Femur (tissue), 1 donor: ENCODE results near the gene SBF2.

Experiments used
- DNase-seq: peaks from one replicate; pipeline ENCODE4 v3.0.0-alpha.2; 2017

The SBF2 gene

DNA sequence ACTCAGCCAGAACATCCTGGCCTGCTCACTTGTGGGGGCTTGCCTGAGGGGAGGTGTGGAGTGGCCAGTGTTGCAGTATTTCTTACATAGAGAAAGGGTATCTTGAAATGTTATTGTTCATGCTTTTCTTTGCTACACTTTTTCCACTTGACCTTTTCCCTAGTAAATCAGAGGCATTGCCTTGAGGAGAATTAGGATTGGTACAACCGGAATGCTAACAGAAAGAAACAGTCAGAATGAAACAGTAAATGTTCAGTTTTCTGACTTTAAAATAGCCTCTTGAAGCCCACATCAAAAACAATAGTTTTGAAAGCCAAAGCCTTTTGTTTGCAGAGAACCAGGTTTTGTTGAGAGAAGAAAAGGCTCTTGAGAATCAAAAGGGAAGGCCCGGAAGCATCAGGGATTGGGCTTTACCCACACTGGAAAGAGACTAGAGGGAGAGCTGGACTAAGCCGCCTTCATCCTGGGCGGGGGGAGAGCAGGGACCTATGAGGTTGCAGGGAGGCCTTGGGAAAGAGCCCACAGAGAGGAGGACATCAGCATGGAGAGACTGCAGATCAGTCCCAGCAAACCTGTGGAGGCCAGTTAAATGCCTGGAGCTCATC is 23.2 kb upstream of the SBF2 start:
- DNase-seq, result no peak

DNA sequence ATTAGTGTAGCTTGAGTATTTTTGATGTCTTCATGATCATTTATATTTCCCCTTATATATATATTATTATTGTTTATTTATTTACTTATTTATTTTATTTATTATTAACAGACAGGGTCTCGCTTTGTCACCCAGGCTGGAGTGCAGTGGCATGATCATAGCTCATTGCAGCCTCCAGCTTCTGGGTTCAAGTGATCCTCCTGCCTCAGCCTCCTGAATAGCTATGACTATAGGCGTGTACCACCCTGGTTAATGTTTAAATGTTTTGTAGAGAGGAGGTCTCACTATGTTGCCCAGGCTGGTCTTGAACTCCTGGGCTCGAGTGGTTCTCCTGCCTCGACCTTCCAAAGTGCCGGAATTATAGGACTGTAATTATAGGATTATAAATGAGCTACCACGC is 21.1 kb upstream of the SBF2 start:
- peak; percentile 0 for DNase-seq

DNA sequence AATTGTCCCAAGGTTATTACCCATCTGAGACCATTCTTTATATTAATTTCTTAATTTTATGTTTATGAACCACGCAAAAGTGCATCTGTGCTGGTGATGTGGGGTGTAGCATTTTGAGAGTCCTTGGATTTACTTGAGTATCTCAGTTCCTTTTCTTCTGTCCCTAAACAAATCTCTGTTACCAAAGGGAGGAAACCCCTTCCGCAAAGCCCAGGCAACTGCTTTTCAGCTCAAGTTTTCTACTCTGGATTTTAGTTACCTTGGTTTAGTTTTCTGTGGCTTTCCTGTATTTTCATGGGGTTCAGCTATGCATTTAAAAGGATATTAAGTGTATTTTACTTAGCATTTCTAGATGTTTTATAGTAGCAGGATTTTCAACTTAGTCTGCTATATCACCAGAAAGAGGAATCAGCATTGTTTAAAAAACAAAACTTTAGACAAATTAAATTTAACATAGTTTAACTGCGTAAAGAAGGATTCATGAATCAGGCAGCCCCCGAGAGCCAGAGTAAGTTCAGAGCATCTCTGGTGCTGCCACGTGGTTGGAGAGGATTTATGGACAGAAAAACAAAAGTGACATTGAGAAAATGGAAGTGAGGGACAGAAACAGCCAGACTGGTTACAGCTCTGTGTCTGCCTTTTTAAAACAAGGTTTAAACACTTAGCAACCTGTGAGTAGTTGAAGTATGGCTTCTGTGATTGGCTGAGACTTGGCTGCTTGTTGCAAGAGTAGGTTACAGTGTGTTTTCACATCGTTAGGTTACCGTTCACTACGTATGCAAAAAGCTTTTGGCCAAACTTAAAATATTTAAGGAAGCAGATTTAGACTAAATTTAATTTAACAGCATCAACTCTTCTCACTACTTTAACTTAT is 20.4 kb upstream of the SBF2 start:
- DNase-seq, result no peak

DNA sequence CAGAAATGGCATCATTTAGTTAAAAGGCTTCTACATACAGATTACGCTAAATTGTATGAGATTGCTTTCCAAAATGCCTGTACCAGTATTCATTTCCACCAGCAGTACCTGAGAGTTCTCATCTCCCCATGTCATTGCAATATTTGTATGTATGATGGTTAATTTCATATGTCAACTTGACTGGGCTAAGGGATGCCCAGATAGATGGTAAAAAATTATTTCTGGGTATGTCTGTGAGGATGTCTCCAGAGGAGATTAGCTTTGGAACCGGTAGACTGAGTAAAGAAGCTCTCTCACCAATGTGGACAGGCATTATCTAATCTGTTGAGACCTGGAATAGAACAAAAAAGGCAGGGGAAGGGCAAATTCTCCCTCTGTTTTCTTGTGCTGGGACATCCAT is 17.8 kb upstream of the SBF2 start:
- no peak for DNase-seq

DNA sequence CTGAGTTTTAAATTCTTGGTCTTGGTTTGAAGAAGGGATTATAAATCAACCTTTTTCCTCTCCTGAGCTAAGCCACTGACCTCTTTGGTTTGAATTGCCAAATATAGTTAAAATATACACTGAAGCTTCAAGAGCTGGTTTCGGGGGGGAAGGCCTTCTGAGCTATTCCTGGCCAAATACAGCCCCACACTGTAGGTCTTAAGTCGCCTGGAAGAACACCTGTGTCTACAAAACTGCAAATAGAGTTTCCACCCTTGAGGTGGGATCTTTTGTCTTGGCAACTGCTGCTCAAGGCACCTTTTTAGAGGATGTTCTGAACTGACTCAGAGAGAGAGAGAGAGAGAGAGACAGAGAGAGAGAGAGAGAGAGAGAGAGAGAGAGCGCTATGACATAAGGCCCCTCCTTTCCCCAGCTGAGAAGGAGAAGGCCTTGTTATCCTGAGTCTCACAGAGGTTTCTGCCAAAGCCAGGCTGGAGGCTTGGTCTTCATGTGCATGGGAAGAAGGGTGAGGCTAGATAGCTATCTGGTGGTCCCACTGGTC is 16.4 kb upstream of the SBF2 start:
- DNase-seq, result peak; percentile 62

DNA sequence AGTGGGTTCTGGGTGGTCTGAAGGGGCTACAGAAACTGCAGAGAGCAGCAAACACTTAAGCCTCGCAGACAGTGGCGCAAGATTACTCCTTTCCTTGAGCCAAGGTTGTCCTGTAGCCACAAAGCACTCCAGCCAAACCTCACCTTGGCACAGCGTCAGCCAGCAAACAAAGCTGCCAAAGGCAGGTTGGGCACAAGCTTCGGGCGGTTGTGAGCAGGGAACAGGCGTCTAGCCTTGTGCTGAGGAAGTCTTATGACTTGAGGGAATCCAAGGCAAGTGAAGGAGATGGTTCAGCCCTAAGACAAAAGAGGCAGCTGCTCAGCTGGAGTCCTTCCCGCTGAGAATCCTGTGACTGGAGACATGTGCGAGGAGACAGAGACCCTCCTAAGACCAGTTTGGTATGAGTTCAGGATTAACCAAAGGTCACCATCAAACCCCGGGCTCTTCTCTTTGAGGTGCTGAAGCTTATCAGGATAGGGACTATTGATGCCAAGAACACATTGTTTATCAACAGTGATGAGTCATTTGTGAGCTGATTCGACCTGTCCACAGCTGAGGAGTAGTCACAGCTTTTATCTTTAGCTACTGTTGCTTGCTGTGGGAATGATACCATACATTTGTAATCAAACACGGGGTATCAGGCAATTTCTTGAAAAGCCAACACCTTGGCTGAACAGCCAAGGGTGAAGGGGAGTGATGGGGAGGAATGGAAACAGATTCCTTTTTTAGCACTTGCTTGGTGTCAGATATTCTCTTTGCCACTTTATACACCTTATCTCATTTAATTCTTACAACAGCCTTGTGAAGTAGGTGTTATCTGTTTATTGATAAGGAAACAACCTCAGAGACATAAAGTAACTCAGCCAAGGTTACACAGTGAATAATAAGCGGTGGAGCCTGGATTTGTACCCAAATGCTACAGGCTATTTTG is 15.4 kb upstream of the SBF2 start:
- peak; percentile 79 for DNase-seq

DNA sequence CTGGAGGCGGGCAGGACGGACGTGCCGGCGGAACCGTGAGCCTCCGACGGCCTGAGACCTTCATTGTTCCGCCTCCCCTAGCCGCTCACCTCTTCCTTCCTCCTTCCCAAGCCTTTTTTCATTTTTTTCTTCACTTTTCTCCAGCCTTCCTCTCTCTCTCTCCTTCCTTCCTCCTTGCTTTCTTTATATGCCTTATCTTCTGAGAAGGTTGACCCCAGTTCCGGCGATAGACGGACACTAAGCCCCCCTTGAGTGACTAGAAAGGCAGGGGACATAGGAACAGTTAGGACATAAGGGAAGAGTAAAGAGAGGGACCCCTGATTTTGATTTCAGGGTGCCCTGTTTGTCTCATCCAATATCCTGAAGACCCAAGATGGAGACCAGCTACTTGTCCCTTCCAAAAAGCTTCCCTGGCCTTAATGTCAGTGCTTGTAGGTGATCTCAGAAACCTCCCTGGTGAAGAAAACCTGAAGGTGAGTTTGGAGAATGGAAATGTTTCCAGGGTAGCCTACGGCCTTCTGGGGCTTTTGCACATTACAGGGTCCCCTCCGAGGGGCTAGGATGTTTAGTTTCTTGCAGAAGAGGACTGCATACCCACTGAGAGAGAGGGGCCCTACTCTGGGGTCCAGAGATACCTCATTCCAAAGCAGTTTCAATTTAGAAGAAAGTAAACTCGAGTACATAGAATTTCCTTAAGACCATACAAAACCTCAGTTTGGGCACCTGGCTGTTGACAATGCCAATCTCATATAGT is 14.4 kb upstream of the SBF2 start:
- no peak for DNase-seq

DNA sequence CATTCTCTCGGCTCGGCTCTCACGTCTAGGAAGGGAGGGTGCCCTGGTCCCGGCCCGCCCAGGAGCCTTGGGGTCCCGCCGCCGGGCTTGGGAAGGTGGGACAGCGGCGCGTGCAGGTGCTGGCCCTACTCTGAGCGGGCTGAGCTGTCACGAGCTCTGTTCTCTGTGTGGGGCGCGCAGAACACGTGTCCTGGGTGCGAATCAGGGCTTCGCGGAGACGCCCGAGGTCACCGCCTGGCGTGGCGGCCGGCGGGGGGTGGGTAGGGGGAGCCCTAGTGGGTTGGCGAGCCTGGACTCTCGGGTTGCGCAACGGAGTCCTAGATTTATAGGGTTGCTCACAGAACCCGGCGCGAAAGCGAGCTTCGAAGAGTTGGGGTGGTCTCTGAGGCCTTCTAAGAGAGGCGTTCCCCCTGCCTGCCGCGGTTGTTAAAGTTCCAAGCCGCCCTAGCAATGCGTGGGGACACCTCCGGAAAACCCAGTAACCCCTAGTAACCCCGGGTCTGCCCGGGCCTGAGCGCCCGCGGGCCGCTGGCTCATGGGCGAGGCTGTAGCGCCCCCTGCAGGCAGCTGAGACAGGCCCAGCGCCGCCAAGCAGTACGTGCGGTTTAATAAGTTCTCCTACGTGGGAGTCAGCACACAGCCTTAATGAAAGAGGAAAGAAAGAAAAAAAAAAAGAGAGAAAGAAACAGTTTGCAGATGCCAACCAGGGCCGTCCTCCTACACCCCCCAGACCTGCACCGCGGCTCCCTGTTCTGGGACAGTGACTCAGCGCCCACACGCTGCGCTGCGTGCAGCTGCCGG is 13.6 kb upstream of the SBF2 start:
- peak; percentile 88 for DNase-seq

DNA sequence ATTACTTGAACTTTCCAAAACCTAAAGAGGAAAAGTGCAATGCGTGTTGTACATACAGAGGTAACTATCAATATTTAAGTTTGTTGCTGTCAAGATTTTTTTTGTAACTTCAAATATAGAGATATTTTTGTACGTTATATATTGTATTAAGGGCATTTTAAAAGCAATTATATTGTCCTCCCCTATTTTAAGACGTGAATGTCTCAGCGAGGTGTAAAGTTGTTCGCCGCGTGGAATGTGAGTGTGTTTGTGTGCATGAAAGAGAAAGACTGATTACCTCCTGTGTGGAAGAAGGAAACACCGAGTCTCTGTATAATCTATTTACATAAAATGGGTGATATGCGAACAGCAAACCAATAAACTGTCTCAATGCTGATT is 13.0 kb upstream of the SBF2 start:
- no peak for DNase-seq

DNA sequence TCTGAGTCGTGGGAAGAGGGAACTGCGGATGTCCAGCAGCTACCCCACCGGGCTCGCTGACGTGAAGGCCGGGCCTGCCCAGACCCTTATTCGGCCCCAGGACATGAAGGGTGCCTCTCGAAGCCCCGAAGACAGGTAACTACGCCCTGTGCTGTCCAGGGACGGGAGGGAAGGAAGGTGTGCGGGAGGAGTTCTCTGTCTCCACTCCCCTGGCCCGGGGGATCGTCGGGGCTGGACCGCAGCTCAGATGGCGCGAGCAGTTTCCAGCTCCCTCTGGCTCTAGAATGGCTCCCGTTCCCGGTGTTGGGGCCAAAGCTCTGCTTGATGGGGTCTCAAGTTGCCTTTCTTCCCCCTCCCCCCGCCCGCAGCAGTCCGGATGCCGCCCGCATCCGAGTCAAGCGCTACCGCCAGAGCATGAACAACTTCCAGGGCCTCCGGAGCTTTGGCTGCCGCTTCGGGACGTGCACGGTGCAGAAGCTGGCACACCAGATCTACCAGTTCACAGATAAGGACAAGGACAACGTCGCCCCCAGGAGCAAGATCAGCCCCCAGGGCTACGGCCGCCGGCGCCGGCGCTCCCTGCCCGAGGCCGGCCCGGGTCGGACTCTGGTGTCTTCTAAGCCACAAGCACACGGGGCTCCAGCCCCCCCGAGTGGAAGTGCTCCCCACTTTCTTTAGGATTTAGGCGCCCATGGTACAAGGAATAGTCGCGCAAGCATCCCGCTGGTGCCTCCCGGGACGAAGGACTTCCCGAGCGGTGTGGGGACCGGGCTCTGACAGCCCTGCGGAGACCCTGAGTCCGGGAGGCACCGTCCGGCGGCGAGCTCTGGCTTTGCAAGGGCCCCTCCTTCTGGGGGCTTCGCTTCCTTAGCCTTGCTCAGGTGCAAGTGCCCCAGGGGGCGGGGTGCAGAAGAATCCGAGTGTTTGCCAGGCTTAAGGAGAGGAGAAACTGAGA is 12.2 kb upstream of the SBF2 start:
- DNase-seq, result no peak

DNA sequence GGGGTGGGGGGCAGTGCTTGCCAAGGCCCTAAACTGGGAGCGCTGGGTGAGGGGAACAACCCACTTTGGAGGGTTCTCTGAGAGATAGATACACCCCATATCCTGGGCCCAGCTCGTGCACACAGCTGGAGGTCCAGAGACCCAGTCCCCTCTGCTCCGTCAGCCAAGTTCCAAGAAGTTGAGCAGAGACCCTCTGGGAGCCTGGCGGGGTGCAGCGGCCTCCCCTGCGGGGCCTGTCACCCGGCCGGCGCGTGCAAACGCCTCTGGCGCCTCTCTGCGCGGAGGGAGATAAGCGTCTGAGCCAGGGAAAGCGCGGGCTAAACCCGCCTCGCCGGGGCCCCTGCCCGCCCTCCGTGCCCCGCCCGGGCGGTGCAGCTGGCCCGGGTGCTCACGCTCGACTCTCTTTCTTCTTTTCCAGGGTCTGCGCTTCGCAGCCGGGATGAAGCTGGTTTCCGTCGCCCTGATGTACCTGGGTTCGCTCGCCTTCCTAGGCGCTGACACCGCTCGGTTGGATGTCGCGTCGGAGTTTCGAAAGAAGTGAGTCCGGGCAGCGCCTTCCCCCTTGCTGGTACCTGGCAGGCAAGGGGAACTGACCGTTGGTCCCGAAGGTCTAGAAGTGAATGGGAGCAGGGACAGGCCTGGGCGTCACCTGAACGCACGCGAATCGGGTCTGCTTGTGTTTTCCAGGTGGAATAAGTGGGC is 11.4 kb upstream of the SBF2 start:
- no peak for DNase-seq

DNA sequence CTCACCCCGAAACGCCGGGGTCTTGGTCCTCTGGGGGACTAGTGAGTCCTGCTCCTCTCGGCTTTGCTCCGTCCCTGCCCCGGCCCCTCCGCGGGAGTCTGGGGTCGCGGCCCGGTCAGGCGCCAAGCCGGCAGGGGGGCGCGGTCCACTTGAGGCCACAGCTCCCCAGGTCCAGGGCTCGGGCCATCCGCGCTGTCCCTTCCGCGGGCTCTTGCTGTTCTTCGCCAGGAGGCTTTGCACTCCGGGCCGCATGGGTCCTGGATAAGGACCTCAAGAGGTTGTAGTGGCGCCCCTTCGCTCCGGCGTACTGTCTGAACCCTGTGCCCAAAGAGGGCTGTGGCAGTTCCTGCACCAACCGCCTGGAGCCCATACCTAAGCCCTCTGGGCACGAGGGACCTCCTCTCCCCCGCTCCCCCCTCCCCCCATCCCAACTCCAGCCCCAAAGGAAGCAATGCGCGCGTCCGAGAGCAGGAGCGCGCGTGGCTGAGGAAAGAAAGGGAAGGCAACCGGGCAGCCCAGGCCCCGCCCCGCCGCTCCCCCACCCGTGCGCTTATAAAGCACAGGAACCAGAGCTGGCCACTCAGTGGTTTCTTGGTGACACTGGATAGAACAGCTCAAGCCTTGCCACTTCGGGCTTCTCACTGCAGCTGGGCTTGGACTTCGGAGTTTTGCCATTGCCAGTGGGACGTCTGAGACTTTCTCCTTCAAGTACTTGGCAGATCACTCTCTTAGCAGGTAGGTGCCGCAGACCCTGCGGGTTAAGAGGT is 10.7 kb upstream of the SBF2 start, which contains the start of gene ADM:
TSS of gene ADM (plus strand) at position 579 of the 767 bp plus-strand sequence. CDS start 628 bp downstream, outside the sequence.
- DNase-seq, result peak; percentile 90

DNA sequence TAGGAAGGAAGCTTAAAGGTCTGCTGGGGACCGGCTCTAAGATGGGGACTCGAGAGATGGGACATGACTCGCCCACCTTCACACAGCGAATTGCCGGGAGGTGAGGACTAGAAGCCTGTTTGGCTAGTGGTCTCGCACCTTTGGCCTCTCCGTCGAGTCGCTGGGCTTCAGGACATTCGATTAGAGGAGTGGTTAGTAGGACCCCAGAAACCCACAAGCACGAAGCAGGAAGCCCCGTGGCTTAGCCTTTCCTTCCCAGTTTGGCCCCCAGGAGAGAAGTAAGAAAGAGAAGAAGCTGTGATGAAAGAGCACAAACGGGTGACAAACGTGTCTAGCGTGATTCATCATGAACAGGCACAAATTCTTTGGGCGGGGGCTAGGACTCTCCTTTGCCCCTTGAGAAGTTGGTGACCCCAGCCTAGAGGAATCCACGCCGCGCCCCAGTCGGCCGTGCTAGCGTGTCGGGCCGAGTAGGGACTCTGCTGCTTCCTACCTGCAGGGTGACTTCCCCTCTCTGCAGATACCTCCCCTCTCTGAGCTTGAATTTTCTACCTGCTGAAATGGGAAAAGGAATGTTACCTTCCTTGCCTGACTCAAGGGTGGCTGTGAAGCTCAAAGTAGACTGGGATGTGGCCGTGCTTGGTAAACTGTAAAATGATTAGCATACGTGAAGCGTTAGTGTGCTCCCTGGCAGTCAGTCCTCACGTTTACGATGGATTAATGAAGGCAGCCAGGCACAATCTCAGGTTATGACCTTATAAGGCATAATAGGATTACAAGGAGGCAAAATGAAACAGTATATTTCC is 9.7 kb upstream of the SBF2 start:
- DNase-seq, result no peak

DNA sequence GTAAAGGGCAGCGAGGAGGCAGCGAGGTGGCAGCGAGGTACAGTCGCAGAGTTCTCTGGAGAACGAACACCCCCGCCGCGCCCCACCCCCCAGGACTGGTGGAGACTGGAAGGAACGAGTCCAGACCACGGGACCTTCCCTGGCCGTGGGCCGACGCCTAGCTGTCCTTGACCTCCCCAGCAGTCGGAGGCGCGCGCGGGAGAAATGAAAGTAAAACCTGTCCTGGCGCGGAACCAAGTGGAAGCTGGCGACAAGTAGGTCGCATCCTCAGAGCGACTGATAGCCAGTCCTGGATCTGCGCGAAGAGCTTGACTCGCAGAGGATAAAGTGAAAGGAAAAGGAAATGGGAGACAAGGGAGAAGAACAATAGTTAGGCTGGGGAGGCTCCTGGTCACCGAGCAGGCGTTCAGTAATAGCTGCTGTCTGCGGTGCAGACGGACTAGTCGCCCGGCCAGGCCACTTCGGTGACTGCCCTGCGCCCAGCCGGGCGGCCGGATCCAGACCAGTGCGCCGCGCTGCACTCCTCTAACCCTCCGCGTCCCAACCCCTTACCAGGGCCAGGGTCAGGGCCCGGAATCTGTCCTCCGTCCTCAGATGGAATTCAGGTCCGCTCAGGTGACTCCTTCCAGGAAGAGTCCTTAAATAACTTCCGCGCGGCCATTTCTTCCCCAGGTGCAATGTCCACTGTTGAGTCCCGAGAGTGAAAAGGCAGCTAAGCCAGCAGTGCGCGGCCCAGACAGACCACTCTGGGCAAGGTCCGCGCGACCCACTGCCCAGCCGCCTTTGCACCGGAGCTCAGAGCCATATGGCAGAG is 8.9 kb upstream of the SBF2 start:
- peak; percentile 84 for DNase-seq

DNA sequence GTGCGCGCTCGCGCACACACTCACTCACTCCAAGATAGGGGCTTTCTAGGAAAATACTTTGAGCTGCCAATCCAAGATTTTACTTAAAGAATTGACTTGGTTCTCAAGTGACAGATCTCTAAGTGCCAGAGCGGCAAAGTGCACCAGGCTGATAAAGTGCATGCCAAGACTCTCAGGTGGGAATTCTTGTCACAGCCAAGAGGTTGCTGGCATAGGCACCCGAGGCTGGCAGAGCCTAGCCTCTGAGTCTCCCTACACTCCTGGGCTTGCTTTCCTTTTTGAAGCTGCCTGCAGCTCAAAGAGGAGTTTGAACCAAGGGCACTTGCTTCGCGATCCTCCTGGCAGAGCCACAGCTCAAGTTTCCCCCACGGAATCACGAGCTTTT is 8.3 kb upstream of the SBF2 start:
- no peak for DNase-seq

DNA sequence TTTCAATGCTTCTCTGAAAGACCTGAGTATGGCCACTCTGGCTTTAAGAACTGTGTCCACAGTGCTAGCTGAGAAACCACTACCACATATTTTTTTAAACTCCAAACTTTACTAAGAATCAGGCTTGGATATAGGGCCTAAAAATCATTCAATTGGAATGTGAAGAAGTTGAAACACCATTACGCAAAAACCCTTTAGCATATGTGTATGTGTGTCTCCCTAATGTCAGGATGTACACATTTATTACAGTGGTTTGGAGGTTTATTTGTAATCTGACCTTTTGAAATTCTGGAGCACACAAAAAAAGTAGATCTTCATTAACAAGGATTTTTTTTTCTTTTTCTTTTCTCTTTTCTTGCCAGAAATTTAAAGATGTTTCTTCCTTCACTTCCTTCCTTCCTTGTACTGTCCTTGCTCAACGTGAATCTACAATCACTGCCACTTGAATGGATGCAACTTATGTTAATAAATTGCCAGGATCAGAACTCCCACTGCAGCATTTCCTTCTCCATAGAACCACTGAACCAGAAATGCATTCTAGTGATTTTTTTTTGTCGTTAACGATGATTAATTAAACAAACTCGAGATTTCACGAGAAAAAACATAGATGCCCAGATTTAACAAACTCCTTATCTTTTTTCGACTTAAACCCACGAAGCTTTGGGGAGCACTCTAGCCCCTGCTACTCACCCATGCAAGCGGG is 7.8 kb upstream of the SBF2 start:
- DNase-seq, result no peak
